HG02870 (cell line): ENCODE measurements around the gene MED19.
"Not testable (repeated sequence)": the region's sequence is repeated elsewhere in the genome, so short reads cannot be mapped to it uniquely, and the experiment has no call there.

Experiments
- ATAC-seq: cut with Tn5 transposase; IDR thresholded peaks from one replicate; pipeline ENCODE4 v1.9.1; 2021; ENCODE audit warnings: mild to moderate bottlenecking, moderate library complexity; ENCODE audit not compliant: unreplicated experiment

The MED19 gene

GRCh38 chr11:57711414-57712255, at the start of gene MED19:
Gene MED19 (minus strand): TSS chr11:57712215. CDS start chr11:57712179, 36 bp downstream.
- ATAC-seq = peak; percentile 36

GRCh38 chr11:57758174-57758573, 46.2 kb upstream of the MED19 start:
- no peak for ATAC-seq

DNA sequence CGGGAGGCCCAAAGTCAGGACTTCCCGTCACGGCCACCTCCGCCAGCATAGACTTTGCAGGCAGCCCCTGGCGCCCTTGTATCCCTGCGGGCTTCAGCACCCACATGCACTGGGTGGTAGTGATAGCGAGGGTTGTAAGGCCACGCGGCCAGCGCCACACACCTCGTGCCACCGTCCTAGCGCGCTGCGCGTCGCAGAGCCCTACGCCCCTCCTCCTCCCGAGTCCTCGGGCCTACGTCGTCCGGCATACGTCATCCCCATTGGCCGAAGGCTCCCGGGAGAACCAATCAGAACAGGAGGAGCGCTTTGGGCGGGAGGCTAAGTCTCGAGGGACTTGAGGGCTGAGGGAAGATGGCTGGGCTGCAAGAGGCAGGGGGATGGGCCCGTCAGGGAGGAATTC, 40.9 kb upstream of the MED19 start:
- no peak for ATAC-seq

DNA sequence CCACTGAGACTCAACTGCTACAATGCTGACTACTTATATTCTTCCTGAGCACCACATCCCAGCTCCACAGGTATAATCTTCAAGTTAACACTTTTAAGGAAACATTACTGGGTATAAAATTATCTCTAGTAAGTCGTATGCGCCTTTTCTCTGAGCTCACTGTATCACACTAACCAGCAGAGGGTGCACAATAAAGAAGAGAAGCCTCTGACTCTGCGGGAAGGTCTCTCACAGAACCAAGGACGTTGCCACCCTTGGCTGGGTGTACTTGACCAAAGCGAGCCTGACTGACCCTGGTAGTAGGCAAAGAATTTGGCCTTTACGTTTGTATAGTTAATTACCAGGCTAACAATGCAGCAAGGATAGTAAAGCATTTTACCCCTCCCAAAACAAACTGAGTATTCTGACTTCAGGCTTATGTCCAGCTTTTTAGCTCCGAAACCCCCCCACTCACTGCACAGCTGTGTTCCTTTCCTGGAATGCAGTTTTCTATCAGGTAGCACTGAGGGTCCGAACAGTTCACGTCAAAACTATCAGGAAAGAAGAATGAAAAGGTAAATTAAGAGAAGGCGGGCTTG, 39.8 kb upstream of the MED19 start, which contains the start of gene BTBD18:
Gene BTBD18 (minus strand): TSS at position 144 of the 578 bp plus-strand sequence. CDS start 631 bp downstream, outside the sequence.
- peak; percentile 52 for ATAC-seq

- no peak for ATAC-seq
Measured at GRCh38 chr11:57751176-57751575, 39.2 kb upstream of the MED19 start.

GRCh38 chr11:57746920-57747319, 34.9 kb upstream of the MED19 start:
- ATAC-seq = no peak

DNA sequence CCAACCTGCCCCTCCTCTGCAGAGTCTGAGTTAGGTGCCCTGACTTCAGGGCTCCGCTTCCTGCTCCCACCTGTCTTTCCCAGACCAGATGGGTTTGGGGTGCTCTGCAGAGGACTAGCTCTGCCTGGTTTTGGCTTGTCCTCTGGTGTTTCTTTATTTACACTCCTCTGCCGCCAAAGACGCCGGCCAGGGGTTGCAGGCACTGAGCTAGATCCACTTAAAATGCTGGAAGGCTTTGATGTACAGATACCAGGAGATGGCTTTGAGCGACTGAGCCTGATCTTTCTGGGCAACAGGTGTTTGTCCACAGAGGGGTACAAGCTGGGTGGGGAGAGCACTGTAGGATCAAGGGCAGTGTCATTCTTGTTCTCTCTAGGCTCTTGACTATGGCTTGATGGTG, 33.2 kb upstream of the MED19 start:
- ATAC-seq = no peak

DNA sequence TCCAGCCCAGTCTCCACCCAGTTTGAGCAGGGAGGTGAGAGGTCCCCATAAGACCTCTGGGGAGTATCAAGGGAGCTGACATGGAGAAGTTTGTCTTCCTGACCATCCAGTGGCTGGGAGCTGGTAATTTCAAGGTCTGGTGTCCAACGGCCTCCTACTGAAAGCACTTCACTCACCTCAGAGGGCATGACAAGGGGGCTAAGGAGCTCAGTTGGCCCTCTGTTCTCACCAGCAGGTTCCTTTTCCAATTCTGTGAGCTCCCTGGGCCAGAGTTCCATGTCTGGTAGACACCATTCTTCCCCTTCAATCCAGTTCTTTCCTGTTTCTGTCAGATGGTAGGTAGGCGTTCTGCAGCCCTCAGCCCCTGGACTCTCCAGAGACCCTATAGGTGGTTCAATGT, 32.3 kb upstream of the MED19 start:
- ATAC-seq = no peak

DNA sequence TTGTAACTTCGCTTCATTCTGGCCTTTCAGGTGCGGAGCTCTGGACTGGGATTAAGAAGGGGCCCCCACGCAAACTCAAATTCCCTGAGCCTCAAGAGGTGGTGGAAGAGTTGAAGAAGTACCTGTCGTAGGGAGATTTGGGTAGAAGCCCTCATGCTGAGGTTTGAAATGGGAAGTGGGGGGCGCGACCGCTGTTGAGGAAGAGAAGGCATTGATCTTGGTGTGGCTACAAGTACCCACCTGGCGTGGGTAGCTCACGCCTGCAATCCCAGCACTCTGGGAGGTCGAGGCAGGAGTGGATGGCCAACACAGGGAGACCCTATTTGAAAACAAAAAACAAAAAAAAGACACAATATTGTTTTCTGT, 30.1 kb upstream of the MED19 start:
- ATAC-seq = no peak

DNA sequence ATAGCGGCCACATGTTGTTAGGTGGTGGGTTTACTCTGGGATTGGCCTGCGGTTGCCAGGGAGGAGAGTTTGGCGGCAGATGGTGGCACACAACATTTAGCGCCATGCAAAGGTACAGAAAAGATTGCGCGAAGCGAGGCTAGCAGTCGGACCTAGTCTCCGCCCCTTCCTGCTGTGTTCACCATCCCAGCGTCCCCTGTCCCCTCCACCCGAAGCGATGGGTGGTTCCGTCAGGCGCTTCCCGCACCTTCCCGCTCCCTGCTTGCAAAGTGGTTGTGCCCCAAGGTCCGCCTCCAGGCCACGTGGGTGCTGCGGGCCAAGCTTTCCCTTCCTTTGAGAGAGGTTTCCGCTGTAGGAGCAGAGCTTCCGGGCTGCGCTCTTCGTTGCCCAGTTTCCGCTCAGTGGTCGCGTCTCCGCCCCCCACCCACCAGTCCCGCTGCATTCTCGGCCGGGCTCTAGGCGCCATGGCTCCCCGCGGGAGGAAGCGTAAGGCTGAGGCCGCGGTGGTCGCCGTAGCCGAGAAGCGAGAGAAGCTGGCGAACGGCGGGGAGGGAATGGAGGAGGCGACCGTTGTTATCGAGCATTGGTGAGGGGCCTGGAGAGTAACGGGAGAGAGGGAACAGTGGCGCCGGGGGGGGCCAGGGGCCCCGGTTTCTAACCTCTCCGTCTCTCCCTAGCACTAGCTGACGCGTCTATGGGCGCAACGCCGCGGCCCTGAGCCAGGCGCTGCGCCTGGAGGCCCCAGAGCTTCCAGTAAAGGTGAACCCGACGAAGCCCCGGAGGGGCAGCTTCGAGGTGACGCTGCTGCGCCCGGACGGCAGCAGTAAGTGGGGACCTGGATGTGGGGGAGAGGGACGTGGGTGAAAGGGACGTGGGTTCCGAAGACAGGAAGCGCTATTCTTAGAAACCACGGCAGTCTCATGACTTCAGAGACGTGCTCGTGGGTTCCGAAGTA, 29.4 kb upstream of the MED19 start, which contains the start of gene SELENOH:
Gene SELENOH (plus strand): TSS at position 360 of the 955 bp plus-strand sequence. CDS start 105 bp downstream, at position 465.
- peak; percentile 89 for ATAC-seq

- no peak for ATAC-seq
Measured at GRCh38 chr11:57735619-57736298, 23.7 kb upstream of the MED19 start.

DNA sequence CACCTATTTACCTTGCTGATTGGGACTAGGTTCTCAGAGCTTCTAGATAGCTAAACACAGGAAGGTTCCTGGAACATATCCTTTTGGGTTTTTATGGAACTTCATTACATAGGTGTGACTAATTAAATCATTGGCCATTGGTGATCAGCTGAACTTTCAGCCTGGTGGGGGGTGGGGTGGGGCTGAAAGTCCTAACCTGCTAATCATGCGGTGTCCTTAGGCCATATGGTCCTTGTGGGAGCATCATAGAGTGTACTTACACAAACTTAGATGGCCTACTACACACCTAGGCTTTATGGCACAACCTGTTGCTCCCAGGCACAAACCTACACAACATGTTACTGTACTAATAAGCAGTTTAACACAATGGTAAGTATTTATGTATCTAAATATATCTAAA, 20.6 kb upstream of the MED19 start:
- ATAC-seq = no peak

- ATAC-seq = peak; percentile 66
Measured at GRCh38 chr11:57729479-57729878, 17.5 kb upstream of the MED19 start.

DNA sequence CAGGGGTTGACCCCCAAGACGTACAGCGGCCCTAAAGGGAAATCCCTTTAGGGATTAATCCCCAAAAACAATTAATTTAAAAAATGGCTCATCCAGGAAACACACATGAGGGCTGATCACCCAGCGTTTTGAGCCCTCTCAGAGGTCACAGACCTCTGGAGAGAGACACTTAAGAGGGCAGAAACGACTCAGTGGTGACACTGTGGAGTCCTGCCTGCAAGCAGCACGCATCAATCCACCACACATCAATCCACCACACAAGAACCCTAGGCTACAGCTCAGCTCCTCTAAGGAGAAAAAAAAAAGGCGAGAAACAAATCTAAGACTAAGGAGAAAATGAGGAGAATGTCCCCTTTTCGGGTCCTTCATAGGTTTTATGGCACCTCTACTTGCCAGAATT, 16.8 kb upstream of the MED19 start:
- ATAC-seq = peak; percentile 43

DNA sequence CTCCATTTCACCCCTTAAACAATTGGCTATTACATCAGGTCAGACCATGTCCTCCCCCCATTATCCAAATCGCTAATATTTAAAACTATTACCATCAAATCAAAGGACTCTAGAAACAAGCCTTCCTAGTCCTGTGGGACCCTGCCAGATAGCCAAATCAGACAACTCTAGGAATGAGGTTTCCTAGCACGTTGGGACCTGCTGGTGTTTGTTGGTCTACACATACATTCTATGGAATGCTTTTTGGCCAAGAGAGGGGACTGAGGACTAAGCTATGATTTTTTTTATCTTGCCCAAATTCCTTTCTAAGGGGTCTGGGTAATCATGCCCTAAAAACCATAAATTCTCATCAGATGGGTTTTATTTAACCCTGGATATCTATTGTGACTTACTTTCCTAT, 15.2 kb upstream of the MED19 start:
- no peak for ATAC-seq

DNA sequence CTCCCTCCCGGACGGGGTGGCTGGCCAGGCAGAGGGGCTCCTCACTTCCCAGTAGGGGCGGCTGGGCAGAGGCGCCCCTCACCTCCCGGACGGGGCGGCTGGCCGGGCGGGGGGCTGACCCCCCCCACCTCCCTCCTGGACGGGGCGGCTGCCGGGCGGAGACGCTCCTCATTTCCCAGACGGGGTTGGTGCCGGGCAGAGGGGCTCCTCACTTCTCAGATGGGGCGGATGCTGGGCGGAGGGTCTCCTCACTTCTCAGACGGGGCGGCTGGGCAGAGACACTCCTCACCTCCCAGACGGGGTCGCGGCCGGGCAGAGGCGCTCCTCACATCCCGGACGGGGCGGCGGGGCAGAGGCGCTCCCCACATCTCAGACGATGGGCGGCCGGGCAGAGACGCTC, 4.7 kb upstream of the MED19 start:
- not testable (repeated sequence) for ATAC-seq

DNA sequence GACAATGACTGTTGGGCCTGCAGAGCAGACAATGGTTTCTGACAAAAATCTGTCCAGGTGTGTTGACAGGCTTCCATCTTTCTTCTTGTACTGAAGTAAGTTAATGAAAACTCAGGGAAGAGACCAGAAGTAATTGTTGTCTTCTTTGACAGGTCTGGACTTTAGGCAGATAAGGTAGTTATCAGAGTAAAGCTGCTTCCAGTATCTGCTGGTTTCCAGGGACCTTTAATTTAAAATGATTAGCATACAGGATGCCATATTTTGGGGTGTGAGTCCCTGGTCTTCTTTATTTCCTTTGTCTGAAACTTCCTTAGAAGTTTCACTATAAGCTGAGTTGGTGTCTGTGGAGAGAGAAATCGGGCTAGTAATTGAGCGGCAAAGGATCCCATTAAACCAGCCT, 1.8 kb upstream of the MED19 start:
- ATAC-seq = no peak

- ATAC-seq = peak; percentile 92
Measured at GRCh38 chr11:57712256-57713150, 488 bp upstream of the MED19 start, which contains the start of gene TMX2. Gene TMX2 (plus strand): TSS chr11:57712593. CDS start chr11:57712619, 26 bp downstream.

DNA sequence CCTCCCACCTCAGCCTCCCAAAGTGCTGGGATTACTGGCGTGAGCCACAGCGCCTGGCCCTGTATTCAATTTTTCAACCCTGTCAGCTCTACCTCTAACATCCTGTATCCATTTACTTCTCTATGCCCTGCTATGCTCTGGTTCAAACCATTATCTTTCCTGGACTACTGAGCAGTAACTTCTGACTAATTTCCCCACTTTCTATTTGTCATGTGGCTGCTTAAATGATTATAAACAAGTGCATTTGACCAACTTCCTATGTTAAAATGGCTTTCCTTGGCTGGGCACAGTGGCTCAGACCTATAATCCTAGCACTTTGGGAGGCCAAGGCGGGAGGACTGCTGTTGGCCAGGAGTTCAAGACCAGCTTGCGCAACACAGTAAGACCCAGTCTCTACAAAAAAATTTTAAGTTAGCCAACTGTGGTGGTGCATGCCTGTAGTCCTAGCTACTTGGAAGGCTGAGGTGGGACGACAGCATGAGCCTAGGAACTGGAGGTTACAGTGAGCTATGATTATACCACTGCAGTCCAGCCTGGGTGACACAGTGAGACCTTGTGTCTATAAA, 2.1 kb downstream of the MED19 start:
- no peak for ATAC-seq
